B cell (primary cell): ENCODE measurements around the gene OXCT1. TPM values are rescaled to one million over a fixed set of nuclear protein-coding genes. Genes with fewer than 3 reads are reported as not detected.

Experiments used
- ATAC-seq: fragments of 200-7000 bp; cut with Tn5 transposase; one replicate; pipeline ENCODE4 v1.10.0; 2021; ENCODE audit warnings: low read depth, mild to moderate bottlenecking, moderate number of reproducible peaks, moderate library complexity
- CTCF ChIA-PET: fragments of 350-600 bp; sonication (Branson Sonifier 250); formaldehyde crosslinking; loops from one replicate; lab custom pipeline; 2021; ENCODE audit warnings: antibody characterized with exemption, inconsistent platforms; lab: Charles Lee
- POLR2A ChIA-PET: fragments of 350-600 bp; sonication (Branson Sonifier 250); formaldehyde crosslinking; loops from one replicate; lab custom pipeline; 2021; ENCODE audit warnings: antibody characterized with exemption; lab: Charles Lee
- DNase-seq: peaks from one replicate; pipeline ENCODE4 v3.0.0; 2013
- H2AFZ ChIP-seq: 2 replicates; pipeline ENCODE4 v1.6.1; 2012; ENCODE audit warnings: mild to moderate bottlenecking, low read depth, low read length; ENCODE audit not compliant: insufficient read depth, poor library complexity, severe bottlenecking
- H3K27ac ChIP-seq, 2 donors: 1 replicate in 1 of 2; 2 replicates in 1 of 2; pipeline ENCODE4 v1.5.1; 2012 to 2013; ENCODE audit warnings: low read length in 2 of 2, mild to moderate bottlenecking in 2 of 2, moderate library complexity in 1 of 2
- H3K27me3 ChIP-seq, 4 experiments: fragments of 200-600 bp in 1 of 4; sonication (generic) in 1 of 4; replicated peaks in 1 of 4; 1 replicate in 2 of 4; 2 replicates in 2 of 4; pipeline versions ENCODE4 v1.6.1 to v1.7.0; 2013 to 2016; ENCODE audit warnings: low read length in 3 of 4, mild to moderate bottlenecking in 2 of 4, mixed read lengths in 1 of 4, moderate library complexity in 1 of 4; ENCODE audit not compliant: insufficient read depth in 4 of 4, control insufficient read depth in 3 of 4; ENCODE audit errors: control extremely low read depth in 1 of 4
- H3K36me3 ChIP-seq, 2 experiments: replicated peaks in 1 of 2; 1 replicate in 1 of 2; 2 replicates in 1 of 2; pipeline versions ENCODE4 v1.6.1 to v1.7.1; 2013; ENCODE audit warnings: low read length in 1 of 2; ENCODE audit not compliant: insufficient read depth in 2 of 2, control insufficient read depth in 1 of 2; ENCODE audit errors: control extremely low read depth in 1 of 2, extremely low read depth in 1 of 2
- H3K4me1 ChIP-seq, 2 donors: fragments of 200-600 bp in 1 of 2; sonication (generic) in 1 of 2; 1 replicate in 1 of 2; 2 replicates in 1 of 2; pipeline versions ENCODE4 v1.5.1 to v1.6.1; 2013 to 2017; ENCODE audit warnings: low read length in 2 of 2; ENCODE audit not compliant: control insufficient read depth in 2 of 2, insufficient read depth in 2 of 2
- H3K4me2 ChIP-seq: replicated peaks from 2 replicates; pipeline ENCODE3; 2012; ENCODE audit warnings: mild to moderate bottlenecking, low read depth, low read length; ENCODE audit not compliant: poor library complexity, severe bottlenecking
- H3K4me3 ChIP-seq, 5 experiments: fragments of 200-600 bp in 1 of 5; sonication (generic) in 1 of 5; 1 replicate in 3 of 5; 2 replicates in 2 of 5; pipeline versions ENCODE4 v1.5.1 to v1.7.0; 2011 to 2016; ENCODE audit warnings: low read length in 4 of 5, mild to moderate bottlenecking in 4 of 5, low read depth in 2 of 5, control low read depth in 1 of 5, moderate library complexity in 1 of 5; ENCODE audit not compliant: insufficient read depth in 1 of 5; ENCODE audit errors: control extremely low read depth in 1 of 5, extremely low read depth in 1 of 5
- H3K79me2 ChIP-seq: fragments of 200-600 bp; sonication (generic); one replicate; pipeline ENCODE4 v1.6.0; 2016; ENCODE audit warnings: low read length; ENCODE audit not compliant: control insufficient read depth, insufficient read depth
- H3K9ac ChIP-seq: fragments of 200-600 bp; sonication (generic); 2 replicates; pipeline ENCODE4 v1.6.1; 2017; ENCODE audit warnings: mild to moderate bottlenecking, low read length, moderate library complexity
- H3K9me3 ChIP-seq, 3 donors: one replicate each; pipeline versions ENCODE4 v1.6.1 to v1.7.1; 2013; ENCODE audit warnings: low read length in 2 of 3; ENCODE audit not compliant: control insufficient read depth in 2 of 3, insufficient read depth in 1 of 3; ENCODE audit errors: control extremely low read depth in 1 of 3
- H4K20me1 ChIP-seq: 2 replicates; pipeline ENCODE4 v1.6.0; 2012; ENCODE audit warnings: mild to moderate bottlenecking, low read length; ENCODE audit not compliant: insufficient read depth, control insufficient read depth, poor library complexity, severe bottlenecking
- H3K27ac Mint-ChIP-seq: one replicate; pipeline ENCODE4 v1.8.0; 2021; ENCODE audit warnings: mixed read lengths
- H3K27me3 Mint-ChIP-seq: one replicate; pipeline ENCODE4 v1.8.0; 2021; ENCODE audit warnings: mixed read lengths
- H3K4me1 Mint-ChIP-seq: one replicate; pipeline ENCODE4 v1.8.0; 2021; ENCODE audit warnings: mixed read lengths
- H3K4me3 Mint-ChIP-seq: one replicate; pipeline ENCODE4 v1.8.0; 2021; ENCODE audit warnings: mixed read lengths
- H3K9me3 Mint-ChIP-seq: one replicate; pipeline ENCODE4 v1.8.0; 2022; ENCODE audit warnings: mixed read lengths; ENCODE audit not compliant: insufficient read depth
- EZH2 ChIP-seq: IDR thresholded peaks from 2 replicates; pipeline ENCODE4 v1.6.1; 2012; ENCODE audit warnings: borderline replicate concordance, low read depth, mild to moderate bottlenecking, moderate library complexity, low read length; ENCODE audit not compliant: insufficient read depth, poor library complexity, severe bottlenecking
- WGBS: methylation state at CpG from one replicate; pipeline ENCODE4 v1.1.5; 2013; ENCODE audit warnings: missing lambda C conversion rate; ENCODE audit not compliant: insufficient coverage; 5-methylcytosine and 5-hydroxymethylcytosine counted together
- intact Hi-C: fragments of 100-400 bp; cut with micrococcal nuclease; formaldehyde crosslinking; loops from one replicate; pipeline ENCODE4 v1.10.0; 2022
- polyA plus RNA-seq: library from polyadenylated mRNA; depleted of rRNA; stranded (reverse); fragments of >200 nt; gene quantifications from 2 replicates; pipeline ENCODE4 v1.2.3, GENCODE V29; 2012
- total RNA-seq, 2 donors: library from RNA; stranded (reverse); fragments of 120-200 nt in 1 of 2; gene quantifications; 1 replicate in 1 of 2; 2 replicates in 1 of 2; pipeline versions ENCODE4 v1.2.3 to v1.2.4, GENCODE V29; 2013 to 2022
- TF ChIP-seq, protein P1 (sequence below): fragments of 200-600 bp; IDR thresholded peaks from one replicate; pipeline ENCODE4 v1.8.0; 2022; ENCODE audit warnings: antibody characterized with exemption, mild to moderate bottlenecking

OXCT1 gene
- total and polyA plus RNA-seq, 2 donors (not counting 1 experiment from before 2014, with no cell fraction given), result 11.0 to 35.6 TPM

DNA sequence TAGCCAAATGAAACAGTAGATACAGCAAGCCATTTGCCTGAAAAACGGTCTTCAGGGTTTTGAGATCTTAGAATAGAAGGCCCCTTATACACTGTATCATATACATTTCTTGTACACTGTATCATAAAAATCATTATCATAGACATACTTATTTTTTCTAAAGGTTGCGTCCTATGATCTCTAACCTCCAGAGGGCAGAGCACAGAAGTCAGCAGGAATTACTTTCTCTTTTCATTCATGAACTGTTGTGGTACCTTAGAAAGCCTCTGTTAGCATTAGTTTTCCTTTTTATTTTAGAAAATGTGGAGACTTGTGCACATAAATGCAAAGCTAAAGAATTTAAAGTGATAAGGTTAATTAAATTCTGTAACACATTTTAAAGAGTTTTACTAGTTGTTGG is 115.4 kb downstream of the OXCT1 start:
- WGBS, result no CpG with 5 or more reads among the region's 2 CpGs
- H3K4me1 Mint-ChIP-seq, result no peaks in the 10 kb centered on the region
- H3K4me2 ChIP-seq, result no peak overlapping the region
- intact Hi-C loops, result no loop called here
- H3K27ac ChIP-seq, result no peak overlapping the region
- H3K9me3 ChIP-seq, result no peaks in the 10 kb centered on the region
- no peak overlapping the region for H3K27ac Mint-ChIP-seq
- H3K27me3 Mint-ChIP-seq, result no peaks in the 10 kb centered on the region
- no peak for TF ChIP-seq EZH2
- TF ChIP-seq, protein P1, sequence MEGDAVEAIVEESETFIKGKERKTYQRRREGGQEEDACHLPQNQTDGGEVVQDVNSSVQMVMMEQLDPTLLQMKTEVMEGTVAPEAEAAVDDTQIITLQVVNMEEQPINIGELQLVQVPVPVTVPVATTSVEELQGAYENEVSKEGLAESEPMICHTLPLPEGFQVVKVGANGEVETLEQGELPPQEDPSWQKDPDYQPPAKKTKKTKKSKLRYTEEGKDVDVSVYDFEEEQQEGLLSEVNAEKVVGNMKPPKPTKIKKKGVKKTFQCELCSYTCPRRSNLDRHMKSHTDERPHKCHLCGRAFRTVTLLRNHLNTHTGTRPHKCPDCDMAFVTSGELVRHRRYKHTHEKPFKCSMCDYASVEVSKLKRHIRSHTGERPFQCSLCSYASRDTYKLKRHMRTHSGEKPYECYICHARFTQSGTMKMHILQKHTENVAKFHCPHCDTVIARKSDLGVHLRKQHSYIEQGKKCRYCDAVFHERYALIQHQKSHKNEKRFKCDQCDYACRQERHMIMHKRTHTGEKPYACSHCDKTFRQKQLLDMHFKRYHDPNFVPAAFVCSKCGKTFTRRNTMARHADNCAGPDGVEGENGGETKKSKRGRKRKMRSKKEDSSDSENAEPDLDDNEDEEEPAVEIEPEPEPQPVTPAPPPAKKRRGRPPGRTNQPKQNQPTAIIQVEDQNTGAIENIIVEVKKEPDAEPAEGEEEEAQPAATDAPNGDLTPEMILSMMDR, result no peak
- no peak overlapping the region for H2AFZ ChIP-seq
- no peaks in the 10 kb centered on the region for H4K20me1 ChIP-seq
- no peak overlapping the region for H3K4me3 ChIP-seq
- no peaks in the 10 kb centered on the region for H3K27me3 ChIP-seq
- POLR2A ChIA-PET, result no interaction called here
- H3K4me3 Mint-ChIP-seq, result no peak overlapping the region
- H3K4me1 ChIP-seq, result no peaks in the 10 kb centered on the region
- DNase-seq (no peak), ATAC-seq (no peak)
- no peaks in the 10 kb centered on the region for H3K79me2 ChIP-seq
- CTCF ChIA-PET, result no interaction called here
- H3K36me3 ChIP-seq, result peaks cover 4 to 32% of the 10 kb centered on the region in 2 experiments
- H3K9ac ChIP-seq, result no peak overlapping the region
- H3K9me3 Mint-ChIP-seq, result no peaks in the 10 kb centered on the region

DNA sequence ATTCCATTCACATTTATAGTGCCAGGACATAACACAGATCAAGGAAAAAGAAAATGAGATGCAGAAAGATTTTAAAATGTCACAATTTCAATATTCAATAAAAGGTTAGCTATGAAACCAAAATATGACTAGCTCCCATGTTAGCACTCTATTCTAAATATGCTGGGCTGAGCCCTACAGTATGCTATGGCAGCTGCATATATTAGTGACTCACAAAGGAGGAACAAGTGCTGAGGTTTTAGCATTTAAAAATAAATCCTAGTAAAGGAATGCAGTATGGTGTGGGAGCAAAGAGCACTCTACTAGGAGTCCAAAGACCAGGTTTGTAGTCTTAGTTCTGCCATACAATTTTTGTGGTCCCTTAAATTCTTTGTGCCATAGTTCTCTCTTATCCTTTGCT is 118.4 kb downstream of the OXCT1 start:
- no peak overlapping the region for H3K27ac Mint-ChIP-seq
- TF ChIP-seq, protein P1, result no peak
- TF ChIP-seq EZH2, result no peak

More for the DNA sequence above, 118.4 kb downstream of the OXCT1 start:
- Histone ChIP-seq H3K36me3 (peaks cover 15 to 43% of the 10 kb centered on the region in 2 experiments), H3K27me3 (no peaks in the 10 kb centered on the region), H3K9ac (no peak overlapping the region), H3K4me3 (no peak overlapping the region), H3K4me1 (no peaks in the 10 kb centered on the region), H3K27ac (no peak overlapping the region), H3K4me2 (no peak overlapping the region), H4K20me1 (no peaks in the 10 kb centered on the region), H3K79me2 (no peaks in the 10 kb centered on the region), H2AFZ (no peak overlapping the region), H3K9me3 (no peaks in the 10 kb centered on the region)
- ATAC-seq (no peak), DNase-seq (no peak)
- Mint-ChIP-seq H3K4me1 (no peaks in the 10 kb centered on the region), H3K27me3 (no peaks in the 10 kb centered on the region), H3K9me3 (no peaks in the 10 kb centered on the region), H3K4me3 (no peak overlapping the region)
- ChIA-PET POLR2A (no interaction called here), CTCF (no interaction called here)
- intact Hi-C loops, result no loop called here
